H9 (cell line): Measurements from ENCODE around the gene P3H2. TPM values are rescaled to one million over a fixed set of nuclear protein-coding genes. Genes with fewer than 3 reads are reported as not detected.

Experiments used
- DNase-seq: peaks from one replicate; pipeline ENCODE4 v3.0.0-alpha.2; 2017
- H2AFZ ChIP-seq: one replicate; pipeline ENCODE4 v1.6.1; 2013; ENCODE audit warnings: mild to moderate bottlenecking, low read length, control low read depth, moderate library complexity
- H2AK5ac ChIP-seq: 2 replicates; pipeline ENCODE4 v1.6.1; 2013; ENCODE audit warnings: low read length, control low read depth, mixed read lengths; ENCODE audit not compliant: insufficient read length
- H2BK120ac ChIP-seq: one replicate; pipeline ENCODE4 v1.6.1; 2013; ENCODE audit warnings: low read depth, mild to moderate bottlenecking, low read length, control low read depth, inconsistent platforms; ENCODE audit not compliant: poor library complexity, severe bottlenecking
- H2BK12ac ChIP-seq: 2 replicates; pipeline ENCODE4 v1.6.1; 2013; ENCODE audit warnings: low read length, control low read depth, mixed read lengths, low read depth; ENCODE audit not compliant: insufficient read length
- H2BK15ac ChIP-seq: 2 replicates; pipeline ENCODE4 v1.6.1; 2013; ENCODE audit warnings: low read depth, low read length, control low read depth
- H2BK20ac ChIP-seq: one replicate; pipeline ENCODE4 v1.6.1; 2013; ENCODE audit warnings: low read depth, mild to moderate bottlenecking, low read length, control low read depth, inconsistent platforms; ENCODE audit not compliant: poor library complexity, severe bottlenecking
- H2BK5ac ChIP-seq: 2 replicates; pipeline ENCODE4 v1.6.1; 2013; ENCODE audit warnings: low read length, control low read depth, mixed read lengths; ENCODE audit not compliant: insufficient read length
- H3K14ac ChIP-seq: 2 replicates; pipeline ENCODE4 v1.6.1; 2013; ENCODE audit warnings: low read length, control low read depth; ENCODE audit not compliant: insufficient read depth
- H3K18ac ChIP-seq: 2 replicates; pipeline ENCODE4 v1.6.1; 2013; ENCODE audit warnings: low read depth, mild to moderate bottlenecking, mixed read lengths, low read length, control low read depth; ENCODE audit not compliant: insufficient read length
- H3K23ac ChIP-seq: 2 replicates; pipeline ENCODE4 v1.6.1; 2013; ENCODE audit warnings: low read length, control low read depth, mixed read lengths, low read depth; ENCODE audit not compliant: insufficient read length
- H3K23me2 ChIP-seq: 2 replicates; pipeline ENCODE4 v1.6.1; 2013; ENCODE audit warnings: low read depth, mild to moderate bottlenecking, mixed read lengths, low read length, control low read depth; ENCODE audit not compliant: insufficient read length, poor library complexity, severe bottlenecking
- H3K27ac ChIP-seq: 2 replicates; pipeline ENCODE4 v1.5.1; 2013; ENCODE audit warnings: low read length, control low read depth, mixed read lengths, low read depth; ENCODE audit not compliant: insufficient read length
- H3K27me3 ChIP-seq: 2 replicates; pipeline ENCODE4 v1.6.1; 2013; ENCODE audit warnings: low read length, control low read depth, inconsistent platforms; ENCODE audit not compliant: insufficient read depth
- H3K4ac ChIP-seq: 2 replicates; pipeline ENCODE4 v1.6.1; 2013; ENCODE audit warnings: low read depth, mild to moderate bottlenecking, control low read depth, inconsistent platforms, low read length, moderate library complexity
- H3K4me1 ChIP-seq: 2 replicates; pipeline ENCODE4 v1.6.1; 2013; ENCODE audit warnings: low read length, control low read depth, inconsistent platforms; ENCODE audit not compliant: insufficient read depth
- H3K4me2 ChIP-seq: 2 replicates; pipeline ENCODE4 v1.6.1; 2013; ENCODE audit warnings: low read length, control low read depth, mixed read lengths; ENCODE audit not compliant: insufficient read length, insufficient read depth
- H3K56ac ChIP-seq: 2 replicates; pipeline ENCODE4 v1.6.1; 2013; ENCODE audit warnings: low read depth, mild to moderate bottlenecking, mixed read lengths, low read length, control low read depth; ENCODE audit not compliant: insufficient read length
- H3K79me1 ChIP-seq: 2 replicates; pipeline ENCODE4 v1.6.1; 2013; ENCODE audit warnings: low read depth, mild to moderate bottlenecking, moderate library complexity, low read length, control low read depth, inconsistent platforms; ENCODE audit not compliant: insufficient read depth, poor library complexity, severe bottlenecking
- H3K79me2 ChIP-seq: 2 replicates; pipeline ENCODE4 v1.6.1; 2013; ENCODE audit warnings: low read length, control low read depth, inconsistent platforms; ENCODE audit not compliant: insufficient read depth
- H3K9ac ChIP-seq: 2 replicates; pipeline ENCODE4 v1.6.1; 2013; ENCODE audit warnings: low read length, control low read depth, mixed read lengths; ENCODE audit not compliant: insufficient read length; ENCODE audit errors: extremely low read depth
- H3K9me3 ChIP-seq: one replicate; pipeline ENCODE4 v1.6.1; 2013; ENCODE audit warnings: low read depth, low read length, inconsistent platforms; ENCODE audit not compliant: control insufficient read depth
- H3T11ph ChIP-seq: one replicate; pipeline ENCODE4 v1.6.1; 2013; ENCODE audit warnings: mild to moderate bottlenecking, low read length, control low read depth, inconsistent platforms
- H4K20me1 ChIP-seq: one replicate; pipeline ENCODE4 v1.6.1; 2013; ENCODE audit not compliant: control insufficient read depth, insufficient read length, insufficient read depth
- H4K5ac ChIP-seq: 2 replicates; pipeline ENCODE4 v1.6.1; 2013; ENCODE audit warnings: low read depth, mild to moderate bottlenecking, mixed read lengths, low read length, control low read depth; ENCODE audit not compliant: insufficient read length
- H4K8ac ChIP-seq: replicated peaks from 2 replicates; pipeline ENCODE4 v1.6.1; 2013; ENCODE audit warnings: low read length, control low read depth, mixed read lengths, low read depth; ENCODE audit not compliant: insufficient read length
- H4K91ac ChIP-seq: 2 replicates; pipeline ENCODE4 v1.6.1; 2013; ENCODE audit warnings: low read depth, mild to moderate bottlenecking, moderate library complexity, mixed read lengths, low read length, control low read depth; ENCODE audit not compliant: insufficient read length
- H3K27ac Mint-ChIP-seq, 3 experiments: 2 replicates in 2 of 3; 3 replicates in 1 of 3; pipeline ENCODE4 v1.8.0; 2020 to 2021; ENCODE audit warnings: mixed read lengths in 3 of 3, mild to moderate bottlenecking in 1 of 3, moderate library complexity in 1 of 3
- H3K27me3 Mint-ChIP-seq: 2 replicates; pipeline ENCODE4 v1.8.0; 2021; ENCODE audit warnings: low read depth, mild to moderate bottlenecking, moderate library complexity, mixed read lengths
- H3K36me3 Mint-ChIP-seq, 3 experiments: 2 replicates in 2 of 3; 3 replicates in 1 of 3; pipeline ENCODE4 v1.8.0; 2020 to 2021; ENCODE audit warnings: low read depth in 3 of 3, mixed read lengths in 3 of 3; ENCODE audit not compliant: insufficient read depth in 1 of 3
- H3K4me1 Mint-ChIP-seq, 2 experiments: 2 replicates each; pipeline ENCODE4 v1.8.0; 2020; ENCODE audit warnings: mixed read lengths in 2 of 2
- H3K4me3 Mint-ChIP-seq, 2 experiments: 2 replicates in 1 of 2; 3 replicates in 1 of 2; pipeline ENCODE4 v1.8.0; 2020 to 2021; ENCODE audit warnings: mild to moderate bottlenecking in 2 of 2, mixed read lengths in 2 of 2, moderate library complexity in 1 of 2
- H3K9me3 Mint-ChIP-seq, 2 experiments: 2 replicates in 1 of 2; 3 replicates in 1 of 2; pipeline ENCODE4 v1.8.0; 2020; ENCODE audit warnings: mild to moderate bottlenecking in 2 of 2, mixed read lengths in 2 of 2, moderate library complexity in 1 of 2
- CTCF ChIP-seq: fragments of 200-600 bp; sonication (generic); conservative IDR thresholded peaks from 3 replicates; pipeline ENCODE4 v1.8.0; 2021; ENCODE audit warnings: antibody characterized with exemption, mild to moderate bottlenecking
- WGBS: extraction: QIAGEN DNeasy Blood & Tissue Kit; methylation state at CpG from one replicate; pipeline ENCODE4 v1.1.7; 2013; ENCODE audit warnings: missing lambda C conversion rate, low lambda C conversion rate, mixed read lengths; ENCODE audit not compliant: insufficient read length; ENCODE audit errors: extremely low coverage; 5-methylcytosine and 5-hydroxymethylcytosine counted together
- total RNA-seq: library from RNA; stranded (reverse); gene quantifications from 2 replicates; pipeline ENCODE4 v1.2.1, GENCODE V29; 2021

P3H2 gene
- total RNA-seq, 1 experiment from 2014 or later = 41.5 TPM

- H3K4ac ChIP-seq = no peak overlapping the region
- H2BK120ac ChIP-seq = no peak overlapping the region
- H2BK12ac ChIP-seq = no peak overlapping the region
- Mint-ChIP-seq H3K27ac (no peak overlapping the region), H3K4me1 (peaks cover 18 to 25% of the 10 kb centered on the region in 2 experiments), H3K9me3 (no peaks in the 10 kb centered on the region), H3K4me3 (no peak overlapping the region), H3K27me3 (no peaks in the 10 kb centered on the region), H3K36me3 (peaks cover 0 to 4% (median 2%) of the 10 kb centered on the region in 3 experiments; a peak in 1 of 7 replicates)
- no peaks in the 10 kb centered on the region for H3K23me2 ChIP-seq
- no peak overlapping the region for H2BK20ac ChIP-seq
- H3K9ac ChIP-seq = no peak overlapping the region
- no peak for TF ChIP-seq CTCF
- H3K14ac ChIP-seq = no peak overlapping the region
- no peak overlapping the region for H3K4me2 ChIP-seq
- no peak overlapping the region for H3K18ac ChIP-seq
- H3K4me1 ChIP-seq = no peaks in the 10 kb centered on the region; the same call in 1 of the 2 replicates
- no peak overlapping the region for H3K27ac ChIP-seq
- no peak overlapping the region for H3K23ac ChIP-seq
- DNase-seq = no peak
- H4K8ac ChIP-seq = no peak overlapping the region
- H3K27me3 ChIP-seq = no peaks in the 10 kb centered on the region
- H3K9me3 ChIP-seq = no peaks in the 10 kb centered on the region
- no peak overlapping the region for H4K91ac ChIP-seq
- H3K79me2 ChIP-seq = no peaks in the 10 kb centered on the region
- H4K20me1 ChIP-seq = no peaks in the 10 kb centered on the region
- H2AK5ac ChIP-seq = no peak overlapping the region
- no peak overlapping the region for H2AFZ ChIP-seq
- H2BK5ac ChIP-seq = no peak overlapping the region
- no CpG with 5 or more reads among the region's 3 CpGs for WGBS
- H4K5ac ChIP-seq = no peak overlapping the region
- H2BK15ac ChIP-seq = no peak overlapping the region
- H3K56ac ChIP-seq = no peak overlapping the region
- H3T11ph ChIP-seq = no peak overlapping the region
- no peaks in the 10 kb centered on the region for H3K79me1 ChIP-seq
Observed at GRCh38 chr3:190064112-190064511, 56.6 kb downstream of the P3H2 start.
